Heart left ventricle (tissue), 16 donors: ENCODE measurements around the gene FCN1. TPM values are rescaled to one million over a fixed set of nuclear protein-coding genes. Genes with fewer than 3 reads are reported as not detected.
"Not testable (repeated sequence)": the region's sequence is repeated elsewhere in the genome, so short reads cannot be mapped to it uniquely, and the experiment has no call there.

Experiments
- ATAC-seq, 4 donors: fragments of 200-7000 bp; cut with Tn5 transposase; one replicate each; pipeline ENCODE4 v1.9.1; 2020 to 2022; ENCODE audit warnings: moderate library complexity in 4 of 4, mild to moderate bottlenecking in 3 of 4, moderate number of reproducible peaks in 1 of 4
- DNase-seq, 5 donors: peaks; one replicate each; pipeline ENCODE4 v3.0.0-alpha.2; 2020
- H3K27ac ChIP-seq, 12 donors: fragments of 200-600 bp; sonication (generic) in 4 of 12; one replicate each; pipeline versions ENCODE4 v1.5.0 to v1.8.0; 2016 to 2022; ENCODE audit warnings: mild to moderate bottlenecking in 2 of 12
- H3K27me3 ChIP-seq, 9 donors: fragments of 200-600 bp; sonication (generic) in 2 of 9; one replicate each; pipeline versions ENCODE4 v1.5.1 to v1.8.0; 2016 to 2022; ENCODE audit warnings: mild to moderate bottlenecking in 3 of 9
- H3K36me3 ChIP-seq, 9 donors: fragments of 200-600 bp; sonication (generic) in 2 of 9; one replicate each; pipeline versions ENCODE4 v1.5.0 to v1.8.0; 2018 to 2022; ENCODE audit warnings: mild to moderate bottlenecking in 2 of 9
- H3K4me1 ChIP-seq, 12 donors: fragments of 200-600 bp; sonication (generic) in 4 of 12; one replicate each; pipeline versions ENCODE4 v1.5.0 to v1.8.0; 2016 to 2022; ENCODE audit warnings: mild to moderate bottlenecking in 3 of 12
- H3K4me3 ChIP-seq, 12 donors: fragments of 200-600 bp; sonication (generic) in 4 of 12; one replicate each; pipeline versions ENCODE4 v1.5.0 to v1.8.0; 2017 to 2022; ENCODE audit warnings: mild to moderate bottlenecking in 9 of 12, moderate library complexity in 4 of 12
- H3K9me3 ChIP-seq, 12 donors: fragments of 200-600 bp; sonication (generic) in 4 of 12; one replicate each; pipeline versions ENCODE4 v1.5.0 to v1.8.0; 2016 to 2022; ENCODE audit warnings: mild to moderate bottlenecking in 1 of 12
- CTCF ChIP-seq, 12 donors: fragments of 200-600 bp; sonication (generic) in 4 of 12; IDR thresholded peaks; one replicate each; pipeline versions ENCODE4 v1.5.0 to v1.8.0; 2018 to 2022; ENCODE audit warnings: antibody characterized with exemption in 12 of 12, mild to moderate bottlenecking in 5 of 12
- POLR2A ChIP-seq, 2 donors: fragments of 450-650 bp; IDR thresholded peaks; one replicate each; pipeline ENCODE4 v1.6.1; 2017; ENCODE audit warnings: antibody characterized with exemption in 2 of 2, mild to moderate bottlenecking in 2 of 2, moderate library complexity in 2 of 2
- WGBS, 4 donors: extraction: QIAGEN DNeasy Blood & Tissue Kit in 2 of 4; methylation state at CpG; one replicate each; pipeline versions ENCODE4 v1.1.5 to v1.1.7; 2013 to 2018; 5-methylcytosine and 5-hydroxymethylcytosine counted together
- intact Hi-C, 10 donors: fragments of 100-400 bp; cut with DNase I; formaldehyde crosslinking; loops; one replicate each; pipeline versions ENCODE4 v1.11.1 to v1.14.2; 2022
- polyA plus RNA-seq, 2 donors: library from polyadenylated mRNA; stranded (reverse); fragments of 200-250 nt; gene quantifications; one replicate each; pipeline ENCODE4 v1.2.3, GENCODE V29; 2013
- total RNA-seq, 9 donors: library from RNA; depleted of rRNA in 2 of 9; stranded (reverse); fragments of >200 nt in 2 of 9; fragmentation: NEBNext Ultra II Directional in 3 of 9; extraction: Animal tissue kit (Norgen Biotek cat#: 25700) in 3 of 9; gene quantifications; one replicate each; pipeline versions ENCODE4 v1.1.0 to v1.2.4, GENCODE V29; 2016 to 2023
- donor health status: ischemic (EF 13 %, LVEDD 7.1; RV severe dilation, severe dysfunction).
- donor health status: healthy with polysubstance abuse.
- donor health status: DM: no; HTN: yes; CAD: no.
- donor health status: DM: no; HTN: no; CAD: no.
- donor health status: ischemic (EF 25% LVEDD 6.9; RV normal size, moderate dysfunction).
- donor health status: ischemic (EF 25% LVEDD 5.7; RV mildly dilated, moderate dysfunction).
- donor health status: healthy.
- donor health status: DM: yes; HTN: yes; CAD: no.
- donor health status: ischemic (EF 35%, LVEDD 5.7; RV mildly dilated, moderate dysfunction).
- donor health status: nonischemic (EF 11% LVEDD 7.7; RV severe dilation, severe dysfunction).
- donor health status: DM: yes; HTN: yes; CAD: no.
- donor health status: PGD.
- donor health status: ischemic (EF 29% LVEDD 5.4; RV normal size, mild dysfunction).
- donor health status: nonischemic (EF 23%, LVEDD 6.1; RV moderate dilation, normal function).

Gene FCN1
- total and polyA plus RNA-seq, 11 donors = 0.81 to 87.5 (median 1.6) TPM

GRCh38 chr9:134957165-134957944, 39.6 kb upstream of the FCN1 start:
- DNase-seq = no peak
- Histone ChIP-seq H3K27ac (no peak overlapping the region), H3K36me3 (no peaks in the 10 kb centered on the region), H3K9me3 (peaks cover 0 to 5% (median 0%) of the 10 kb centered on the region in 12 donors), H3K4me3 (no peak overlapping the region), H3K4me1 (peaks cover 0 to 17% (median 0%) of the 10 kb centered on the region in 12 donors), H3K27me3 (no peaks in the 10 kb centered on the region)
- intact Hi-C loops = no loop called here
- ATAC-seq = no peak
- TF ChIP-seq CTCF (IDR thresholded peaks at IDR 0.05) = no peak
- TF ChIP-seq POLR2A (IDR thresholded peaks at IDR 0.05) = no peak
- 86 to 90% (median 87%) methylated on average over 9 of the region's 9 CpGs for WGBS, 4 donors

GRCh38 chr9:134956387-134956786, 38.7 kb upstream of the FCN1 start:
- intact Hi-C loops, H3K27ac ChIP-seq, H3K9me3 ChIP-seq, ATAC-seq, H3K36me3 ChIP-seq, DNase-seq, H3K4me3 ChIP-seq, H3K27me3 ChIP-seq: not testable (repeated sequence)
- 89 to 95% (median 92%) methylated on average over 6 of the region's 6 CpGs for WGBS, 4 donors
- peaks cover 0 to 11% (median 0%) of the 10 kb centered on the region in 12 donors for H3K4me1 ChIP-seq

- Histone ChIP-seq H3K27me3 (no peaks in the 10 kb centered on the region), H3K27ac (no peak overlapping the region), H3K4me1 (peaks cover 0 to 6% (median 0%) of the 10 kb centered on the region in 12 donors), H3K36me3 (no peaks in the 10 kb centered on the region), H3K9me3 (peaks cover 0 to 6% (median 0%) of the 10 kb centered on the region in 12 donors), H3K4me3 (no peak overlapping the region)
- intact Hi-C loops = no loop called here
- DNase-seq (no peak), ATAC-seq (no peak)
- 84 to 92% (median 90%) methylated on average over 6 to 7 of the region's 7 CpGs for WGBS, 4 donors
- TF ChIP-seq CTCF (IDR thresholded peaks at IDR 0.05) = no peak
- no peak for TF ChIP-seq POLR2A (IDR thresholded peaks at IDR 0.05)
Measured at GRCh38 chr9:134955801-134956200, 38.1 kb upstream of the FCN1 start.

- H3K27me3 ChIP-seq = no peaks in the 10 kb centered on the region
- peaks cover 0 to 6% (median 0%) of the 10 kb centered on the region in 12 donors for H3K9me3 ChIP-seq
- H3K36me3 ChIP-seq = no peaks in the 10 kb centered on the region
- DNase-seq = no peak
- H3K4me1 ChIP-seq = no peaks in the 10 kb centered on the region
- H3K27ac ChIP-seq = no peak overlapping the region
- TF ChIP-seq POLR2A (IDR thresholded peaks at IDR 0.05) (no peak), CTCF (IDR thresholded peaks at IDR 0.05) (no peak)
- no peak for ATAC-seq
- intact Hi-C loops = no loop called here
- H3K4me3 ChIP-seq = no peak overlapping the region
- 94 to 100% (median 99%) methylated on average over 1 of the region's 1 CpG for WGBS, 4 donors
Measured at GRCh38 chr9:134955156-134955555, 37.4 kb upstream of the FCN1 start.
